HepG2 (cell line): ENCODE measurements around the gene ANKRD13C. TPM values are rescaled to one million over a fixed set of nuclear protein-coding genes. Genes with fewer than 3 reads are reported as not detected.

Source experiments
- ELF3 ChIP-seq: IDR thresholded peaks from 2 replicates; pipeline ENCODE4 v1.6.1; 2016; ENCODE audit warnings: missing genetic modification reagents, missing compliant biosample characterization
- RFXANK ChIP-seq: IDR thresholded peaks from 2 replicates; pipeline ENCODE4 v1.6.1; 2016
- SIN3A ChIP-seq: IDR thresholded peaks from 2 replicates; pipeline ENCODE4 v1.6.1; 2011; ENCODE audit warnings: low read depth, mild to moderate bottlenecking, control low read depth, low read length, borderline replicate concordance
- SMARCE1 ChIP-seq: fragments of 450-650 bp; IDR thresholded peaks from 2 replicates; pipeline ENCODE4 v1.6.1; 2017; ENCODE audit warnings: borderline replicate concordance
- ZIK1 ChIP-seq: sonication (generic); formaldehyde crosslinking; IDR thresholded peaks from 2 replicates; pipeline ENCODE4 v1.5.0; 2020; ENCODE audit warnings: mild to moderate bottlenecking, low read depth, missing genetic modification reagents, borderline replicate concordance
- ZNF383 ChIP-seq: sonication (generic); formaldehyde crosslinking; IDR thresholded peaks from 2 replicates; pipeline ENCODE4 v1.4.0; 2020; ENCODE audit warnings: missing genetic modification reagents, mild to moderate bottlenecking, borderline replicate concordance
- ZNF552 ChIP-seq: sonication (generic); formaldehyde crosslinking; IDR thresholded peaks from 2 replicates; pipeline ENCODE4 v1.9.0; 2022; ENCODE audit warnings: missing genetic modification reagents, mild to moderate bottlenecking, borderline replicate concordance
- polyA plus RNA-seq, 8 experiments: library from polyadenylated mRNA; depleted of rRNA in 3 of 8; stranded (reverse) in 7 of 8; unstranded in 1 of 8; fragments of >200 nt; fragmentation: Illumina TruSeq in 4 of 8; extraction: Trizol in 4 of 8; gene quantifications; 2 replicates each; pipeline versions ENCODE4 v1.2.1 to v1.2.3, GENCODE V29; 2011 to 2016; ENCODE audit warnings: low read depth in 4 of 8, missing spikeins in 1 of 8, mixed read lengths in 1 of 8; ENCODE audit not compliant: insufficient read depth in 1 of 8
- total RNA-seq, 5 experiments: library from RNA; depleted of rRNA; stranded (reverse); fragments of >200 nt; fragmentation: Illumina TruSeq; extraction: Trizol; gene quantifications; 2 replicates each; pipeline ENCODE4 v1.2.3, GENCODE V29; 2016; ENCODE audit warnings: low read depth in 1 of 5
- TF ChIP-seq, protein P1 (sequence below): sonication (generic); formaldehyde crosslinking; IDR thresholded peaks from 2 replicates; pipeline ENCODE4 v1.9.0; 2021; ENCODE audit warnings: missing genetic modification reagents, borderline replicate concordance
- TF ChIP-seq, protein P2 (sequence below): sonication (generic); formaldehyde crosslinking; IDR thresholded peaks from 2 replicates; pipeline ENCODE4 v1.5.0; 2020; ENCODE audit warnings: mild to moderate bottlenecking, missing genetic modification reagents, moderate library complexity
- TF ChIP-seq, protein P3 (sequence below): sonication (generic); formaldehyde crosslinking; IDR thresholded peaks from 2 replicates; pipeline ENCODE4 v1.4.0; 2020; ENCODE audit warnings: mild to moderate bottlenecking, missing genetic modification reagents
- TF ChIP-seq, protein P4 (sequence below): sonication (generic); formaldehyde crosslinking; IDR thresholded peaks from 2 replicates; pipeline ENCODE4 v1.4.0; 2020; ENCODE audit warnings: missing genetic modification reagents, borderline replicate concordance
- TF ChIP-seq, protein P5 (sequence below): sonication (generic); formaldehyde crosslinking; IDR thresholded peaks from 2 replicates; pipeline ENCODE4 v1.4.0; 2020; ENCODE audit warnings: missing genetic modification reagents
- TF ChIP-seq, protein P6 (sequence below): sonication (generic); formaldehyde crosslinking; conservative IDR thresholded peaks from 2 replicates; pipeline ENCODE4 v1.8.1; 2023; ENCODE audit warnings: missing genetic modification reagents

ANKRD13C gene
- total and polyA plus RNA-seq, 2 of the 13 experiments (the other 11 are each of a cell fraction or from before 2014, with no cell fraction given): 6.2 to 17.6 TPM

DNA sequence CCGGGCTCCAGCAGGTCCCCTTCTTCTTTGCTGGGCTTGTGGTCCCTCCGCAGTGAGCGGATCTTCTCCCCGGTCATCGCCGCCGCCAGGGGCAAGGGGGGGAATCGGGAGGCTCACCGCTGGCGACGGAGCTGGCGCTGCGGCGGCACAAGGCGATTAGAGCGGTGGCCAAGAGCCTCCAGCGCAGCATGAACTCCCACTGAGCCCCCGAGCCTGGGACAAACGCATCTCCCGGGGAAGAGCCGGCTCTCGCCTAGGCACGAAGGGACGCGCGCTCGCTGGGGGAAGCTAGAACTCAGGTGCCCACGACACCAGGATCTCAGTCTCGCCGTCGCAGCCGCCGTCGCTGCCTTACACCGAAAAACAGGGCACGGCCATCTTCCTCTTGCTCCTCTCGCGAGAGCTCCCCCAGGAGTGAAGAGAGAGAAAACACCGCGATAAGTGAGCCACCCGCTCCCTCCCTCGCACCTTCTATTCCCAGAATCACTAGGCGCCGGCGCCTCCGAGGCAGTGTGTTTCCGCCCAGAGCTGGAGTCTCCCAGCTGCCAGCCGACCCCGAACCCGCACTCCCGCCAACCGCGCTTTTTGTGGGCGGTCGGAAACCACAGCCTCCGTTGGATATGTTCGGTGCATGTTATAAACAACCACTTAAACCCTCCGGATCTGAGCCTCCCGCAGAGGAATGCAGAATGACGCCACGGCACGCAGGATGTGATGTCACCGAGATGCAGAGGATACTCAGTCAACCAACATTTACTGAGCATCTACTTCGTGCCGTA is at the start of gene ANKRD13C (continued):
- TF ChIP-seq, protein P1, sequence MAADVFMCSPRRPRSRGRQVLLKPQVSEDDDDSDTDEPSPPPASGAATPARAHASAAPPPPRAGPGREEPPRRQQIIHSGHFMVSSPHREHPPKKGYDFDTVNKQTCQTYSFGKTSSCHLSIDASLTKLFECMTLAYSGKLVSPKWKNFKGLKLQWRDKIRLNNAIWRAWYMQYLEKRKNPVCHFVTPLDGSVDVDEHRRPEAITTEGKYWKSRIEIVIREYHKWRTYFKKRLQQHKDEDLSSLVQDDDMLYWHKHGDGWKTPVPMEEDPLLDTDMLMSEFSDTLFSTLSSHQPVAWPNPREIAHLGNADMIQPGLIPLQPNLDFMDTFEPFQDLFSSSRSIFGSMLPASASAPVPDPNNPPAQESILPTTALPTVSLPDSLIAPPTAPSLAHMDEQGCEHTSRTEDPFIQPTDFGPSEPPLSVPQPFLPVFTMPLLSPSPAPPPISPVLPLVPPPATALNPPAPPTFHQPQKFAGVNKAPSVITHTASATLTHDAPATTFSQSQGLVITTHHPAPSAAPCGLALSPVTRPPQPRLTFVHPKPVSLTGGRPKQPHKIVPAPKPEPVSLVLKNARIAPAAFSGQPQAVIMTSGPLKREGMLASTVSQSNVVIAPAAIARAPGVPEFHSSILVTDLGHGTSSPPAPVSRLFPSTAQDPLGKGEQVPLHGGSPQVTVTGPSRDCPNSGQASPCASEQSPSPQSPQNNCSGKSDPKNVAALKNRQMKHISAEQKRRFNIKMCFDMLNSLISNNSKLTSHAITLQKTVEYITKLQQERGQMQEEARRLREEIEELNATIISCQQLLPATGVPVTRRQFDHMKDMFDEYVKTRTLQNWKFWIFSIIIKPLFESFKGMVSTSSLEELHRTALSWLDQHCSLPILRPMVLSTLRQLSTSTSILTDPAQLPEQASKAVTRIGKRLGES (CRISPR knock-in tag): no peak
- TF ChIP-seq ELF3 (CRISPR knock-in tag) (peak; percentile 72), ZIK1 (CRISPR knock-in tag) (peak; percentile 14; the same call in 1 of the 2 replicates), ZNF552 (peak; percentile 40), RFXANK (CRISPR knock-in tag) (no peak), SMARCE1 (no peak), SIN3A (peak; percentile 76), ZNF383 (CRISPR knock-in tag) (no peak)
- TF ChIP-seq, protein P2, sequence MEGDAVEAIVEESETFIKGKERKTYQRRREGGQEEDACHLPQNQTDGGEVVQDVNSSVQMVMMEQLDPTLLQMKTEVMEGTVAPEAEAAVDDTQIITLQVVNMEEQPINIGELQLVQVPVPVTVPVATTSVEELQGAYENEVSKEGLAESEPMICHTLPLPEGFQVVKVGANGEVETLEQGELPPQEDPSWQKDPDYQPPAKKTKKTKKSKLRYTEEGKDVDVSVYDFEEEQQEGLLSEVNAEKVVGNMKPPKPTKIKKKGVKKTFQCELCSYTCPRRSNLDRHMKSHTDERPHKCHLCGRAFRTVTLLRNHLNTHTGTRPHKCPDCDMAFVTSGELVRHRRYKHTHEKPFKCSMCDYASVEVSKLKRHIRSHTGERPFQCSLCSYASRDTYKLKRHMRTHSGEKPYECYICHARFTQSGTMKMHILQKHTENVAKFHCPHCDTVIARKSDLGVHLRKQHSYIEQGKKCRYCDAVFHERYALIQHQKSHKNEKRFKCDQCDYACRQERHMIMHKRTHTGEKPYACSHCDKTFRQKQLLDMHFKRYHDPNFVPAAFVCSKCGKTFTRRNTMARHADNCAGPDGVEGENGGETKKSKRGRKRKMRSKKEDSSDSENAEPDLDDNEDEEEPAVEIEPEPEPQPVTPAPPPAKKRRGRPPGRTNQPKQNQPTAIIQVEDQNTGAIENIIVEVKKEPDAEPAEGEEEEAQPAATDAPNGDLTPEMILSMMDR (CRISPR knock-in tag): peak; percentile 15; the same call in 1 of the 2 replicates
- TF ChIP-seq, protein P3, sequence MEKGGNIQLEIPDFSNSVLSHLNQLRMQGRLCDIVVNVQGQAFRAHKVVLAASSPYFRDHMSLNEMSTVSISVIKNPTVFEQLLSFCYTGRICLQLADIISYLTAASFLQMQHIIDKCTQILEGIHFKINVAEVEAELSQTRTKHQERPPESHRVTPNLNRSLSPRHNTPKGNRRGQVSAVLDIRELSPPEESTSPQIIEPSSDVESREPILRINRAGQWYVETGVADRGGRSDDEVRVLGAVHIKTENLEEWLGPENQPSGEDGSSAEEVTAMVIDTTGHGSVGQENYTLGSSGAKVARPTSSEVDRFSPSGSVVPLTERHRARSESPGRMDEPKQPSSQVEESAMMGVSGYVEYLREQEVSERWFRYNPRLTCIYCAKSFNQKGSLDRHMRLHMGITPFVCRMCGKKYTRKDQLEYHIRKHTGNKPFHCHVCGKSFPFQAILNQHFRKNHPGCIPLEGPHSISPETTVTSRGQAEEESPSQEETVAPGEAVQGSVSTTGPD: no peak
- TF ChIP-seq, protein P4, sequence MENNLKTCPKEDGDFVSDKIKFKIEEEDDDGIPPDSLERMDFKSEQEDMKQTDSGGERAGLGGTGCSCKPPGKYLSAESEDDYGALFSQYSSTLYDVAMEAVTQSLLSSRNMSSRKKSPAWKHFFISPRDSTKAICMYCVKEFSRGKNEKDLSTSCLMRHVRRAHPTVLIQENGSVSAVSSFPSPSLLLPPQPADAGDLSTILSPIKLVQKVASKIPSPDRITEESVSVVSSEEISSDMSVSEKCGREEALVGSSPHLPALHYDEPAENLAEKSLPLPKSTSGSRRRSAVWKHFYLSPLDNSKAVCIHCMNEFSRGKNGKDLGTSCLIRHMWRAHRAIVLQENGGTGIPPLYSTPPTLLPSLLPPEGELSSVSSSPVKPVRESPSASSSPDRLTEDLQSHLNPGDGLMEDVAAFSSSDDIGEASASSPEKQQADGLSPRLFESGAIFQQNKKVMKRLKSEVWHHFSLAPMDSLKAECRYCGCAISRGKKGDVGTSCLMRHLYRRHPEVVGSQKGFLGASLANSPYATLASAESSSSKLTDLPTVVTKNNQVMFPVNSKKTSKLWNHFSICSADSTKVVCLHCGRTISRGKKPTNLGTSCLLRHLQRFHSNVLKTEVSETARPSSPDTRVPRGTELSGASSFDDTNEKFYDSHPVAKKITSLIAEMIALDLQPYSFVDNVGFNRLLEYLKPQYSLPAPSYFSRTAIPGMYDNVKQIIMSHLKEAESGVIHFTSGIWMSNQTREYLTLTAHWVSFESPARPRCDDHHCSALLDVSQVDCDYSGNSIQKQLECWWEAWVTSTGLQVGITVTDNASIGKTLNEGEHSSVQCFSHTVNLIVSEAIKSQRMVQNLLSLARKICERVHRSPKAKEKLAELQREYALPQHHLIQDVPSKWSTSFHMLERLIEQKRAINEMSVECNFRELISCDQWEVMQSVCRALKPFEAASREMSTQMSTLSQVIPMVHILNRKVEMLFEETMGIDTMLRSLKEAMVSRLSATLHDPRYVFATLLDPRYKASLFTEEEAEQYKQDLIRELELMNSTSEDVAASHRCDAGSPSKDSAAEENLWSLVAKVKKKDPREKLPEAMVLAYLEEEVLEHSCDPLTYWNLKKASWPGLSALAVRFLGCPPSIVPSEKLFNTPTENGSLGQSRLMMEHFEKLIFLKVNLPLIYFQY (CRISPR knock-in tag): 0 out of 2 replicates have a peak, but pooled peaks have one; percentile 53
- TF ChIP-seq, protein P5, sequence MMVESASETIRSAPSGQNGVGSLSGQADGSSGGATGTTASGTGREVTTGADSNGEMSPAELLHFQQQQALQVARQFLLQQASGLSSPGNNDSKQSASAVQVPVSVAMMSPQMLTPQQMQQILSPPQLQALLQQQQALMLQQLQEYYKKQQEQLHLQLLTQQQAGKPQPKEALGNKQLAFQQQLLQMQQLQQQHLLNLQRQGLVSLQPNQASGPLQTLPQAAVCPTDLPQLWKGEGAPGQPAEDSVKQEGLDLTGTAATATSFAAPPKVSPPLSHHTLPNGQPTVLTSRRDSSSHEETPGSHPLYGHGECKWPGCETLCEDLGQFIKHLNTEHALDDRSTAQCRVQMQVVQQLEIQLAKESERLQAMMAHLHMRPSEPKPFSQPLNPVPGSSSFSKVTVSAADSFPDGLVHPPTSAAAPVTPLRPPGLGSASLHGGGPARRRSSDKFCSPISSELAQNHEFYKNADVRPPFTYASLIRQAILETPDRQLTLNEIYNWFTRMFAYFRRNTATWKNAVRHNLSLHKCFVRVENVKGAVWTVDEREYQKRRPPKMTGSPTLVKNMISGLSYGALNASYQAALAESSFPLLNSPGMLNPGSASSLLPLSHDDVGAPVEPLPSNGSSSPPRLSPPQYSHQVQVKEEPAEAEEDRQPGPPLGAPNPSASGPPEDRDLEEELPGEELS: no peak; the same call in 1 of the 2 replicates
- TF ChIP-seq, protein P6, sequence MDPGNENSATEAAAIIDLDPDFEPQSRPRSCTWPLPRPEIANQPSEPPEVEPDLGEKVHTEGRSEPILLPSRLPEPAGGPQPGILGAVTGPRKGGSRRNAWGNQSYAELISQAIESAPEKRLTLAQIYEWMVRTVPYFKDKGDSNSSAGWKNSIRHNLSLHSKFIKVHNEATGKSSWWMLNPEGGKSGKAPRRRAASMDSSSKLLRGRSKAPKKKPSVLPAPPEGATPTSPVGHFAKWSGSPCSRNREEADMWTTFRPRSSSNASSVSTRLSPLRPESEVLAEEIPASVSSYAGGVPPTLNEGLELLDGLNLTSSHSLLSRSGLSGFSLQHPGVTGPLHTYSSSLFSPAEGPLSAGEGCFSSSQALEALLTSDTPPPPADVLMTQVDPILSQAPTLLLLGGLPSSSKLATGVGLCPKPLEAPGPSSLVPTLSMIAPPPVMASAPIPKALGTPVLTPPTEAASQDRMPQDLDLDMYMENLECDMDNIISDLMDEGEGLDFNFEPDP: no peak
